RCC 7860 (cell line): ENCODE results near the gene LRRC19.

Experiments
- DNase-seq: peaks from one replicate; pipeline ENCODE4 v3.0.0-alpha.2; 2015; ENCODE audit warnings: low spot score
- FAIRE-seq: peaks from 2 replicates; lab custom pipeline; 2012; peaks lifted over from hg19 to GRCh38; lab: Jason Lieb, UNC

Gene LRRC19, protein sequence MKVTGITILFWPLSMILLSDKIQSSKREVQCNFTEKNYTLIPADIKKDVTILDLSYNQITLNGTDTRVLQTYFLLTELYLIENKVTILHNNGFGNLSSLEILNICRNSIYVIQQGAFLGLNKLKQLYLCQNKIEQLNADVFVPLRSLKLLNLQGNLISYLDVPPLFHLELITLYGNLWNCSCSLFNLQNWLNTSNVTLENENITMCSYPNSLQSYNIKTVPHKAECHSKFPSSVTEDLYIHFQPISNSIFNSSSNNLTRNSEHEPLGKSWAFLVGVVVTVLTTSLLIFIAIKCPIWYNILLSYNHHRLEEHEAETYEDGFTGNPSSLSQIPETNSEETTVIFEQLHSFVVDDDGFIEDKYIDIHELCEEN

GRCh38 chr9:27005491-27005890, at the start of gene LRRC19:
Gene LRRC19 (minus strand): TSS chr9:27005672. CDS start chr9:26999694, 5,978 bp downstream.
- DNase-seq (no peak), FAIRE-seq (no peak)

GRCh38 chr9:27054841-27055240, 49.4 kb upstream of the LRRC19 start:
- no peak for FAIRE-seq
- no peak for DNase-seq

DNA sequence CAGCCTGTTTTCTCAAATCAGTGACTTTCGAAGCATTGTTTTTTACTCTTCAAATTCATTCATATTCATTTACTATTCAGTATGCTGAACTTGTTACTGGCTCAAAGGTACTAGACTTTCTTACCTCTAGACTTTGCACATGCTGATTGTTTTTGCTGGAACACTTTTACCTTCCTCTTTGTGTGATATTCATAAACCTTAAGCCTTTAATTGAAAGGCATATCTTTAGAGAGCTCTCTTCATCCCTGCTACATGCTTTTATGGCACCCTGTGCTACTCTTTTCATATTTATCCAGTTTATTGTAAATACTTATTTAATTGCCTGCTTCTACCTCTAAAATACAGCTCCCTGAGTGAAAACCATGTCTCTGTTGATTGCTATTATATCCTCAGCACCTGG, 48.7 kb upstream of the LRRC19 start:
- DNase-seq (no peak), FAIRE-seq (no peak)

DNA sequence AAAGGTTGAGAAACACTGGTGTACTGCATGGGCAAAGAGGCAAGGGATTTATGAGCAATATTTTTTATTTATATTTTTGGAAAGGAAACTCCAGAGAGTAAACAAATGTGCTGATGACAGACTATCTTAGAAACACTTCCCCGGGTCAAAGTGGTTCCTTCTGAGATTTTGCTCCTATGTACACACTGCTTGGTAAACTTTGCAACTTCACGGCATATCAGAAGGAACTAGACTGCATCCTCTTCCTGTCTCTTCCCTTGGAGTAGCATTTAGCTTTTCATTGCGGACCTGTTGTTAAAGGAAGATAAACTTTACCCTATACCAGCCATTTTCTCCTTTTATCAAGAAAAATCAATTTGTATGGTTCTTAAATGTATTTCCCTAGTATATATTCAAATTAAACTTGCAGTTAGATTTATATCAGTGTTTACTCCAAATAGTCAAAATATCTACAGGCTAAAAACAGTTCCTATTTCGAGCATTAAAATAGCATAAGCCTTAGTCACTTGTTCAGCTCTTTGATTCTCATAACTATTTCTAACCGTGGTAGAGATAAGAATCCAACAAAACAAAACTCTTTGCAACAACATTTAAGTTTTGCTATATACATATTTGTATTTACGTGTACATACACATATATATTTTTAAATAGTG, 48.0 kb upstream of the LRRC19 start:
- FAIRE-seq, result no peak
- DNase-seq, result no peak

- no peak for FAIRE-seq
- DNase-seq, result no peak
Observed at GRCh38 chr9:27047136-27047535, 41.7 kb upstream of the LRRC19 start.

DNA sequence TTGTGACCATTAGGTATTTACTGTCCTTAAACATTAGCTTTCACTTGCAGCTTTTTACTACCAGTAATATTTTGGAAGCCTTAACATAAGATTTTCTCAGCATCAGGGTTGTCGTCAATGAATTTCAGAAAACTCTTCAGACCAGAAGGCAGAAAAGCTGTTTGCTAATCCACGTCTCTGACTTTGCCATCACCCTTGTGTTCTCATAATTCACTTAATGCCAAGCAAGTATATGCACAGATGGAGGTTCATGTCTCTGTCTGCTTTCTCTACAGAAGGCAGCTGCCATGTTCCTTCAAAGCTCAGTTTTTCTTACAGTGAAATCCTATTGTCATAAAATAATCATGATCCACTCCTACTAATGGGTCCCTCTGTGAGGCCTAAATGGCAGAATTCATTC, 37.7 kb upstream of the LRRC19 start:
- FAIRE-seq, result no peak
- no peak for DNase-seq

GRCh38 chr9:27042476-27042875, 37.0 kb upstream of the LRRC19 start:
- FAIRE-seq (no peak), DNase-seq (no peak)

DNA sequence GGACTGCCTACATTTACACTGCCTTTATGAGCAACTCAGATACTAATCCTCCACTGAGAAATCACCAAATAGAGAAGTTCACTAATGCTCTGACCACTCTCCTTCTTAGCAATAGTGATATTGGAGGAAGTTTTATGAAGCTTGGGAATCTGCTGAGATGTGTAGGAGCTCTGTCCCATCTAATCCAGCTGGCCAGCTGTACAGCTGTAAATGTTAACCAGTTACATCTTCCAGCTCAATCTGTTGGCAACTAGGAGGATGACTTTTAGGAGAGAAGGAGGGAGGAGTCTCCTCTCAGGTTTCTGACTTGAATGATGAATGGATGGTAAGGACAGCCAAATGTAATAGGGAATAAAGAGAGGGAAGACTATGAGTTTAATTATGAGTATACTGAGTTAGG, 36.3 kb upstream of the LRRC19 start:
- no peak for FAIRE-seq
- DNase-seq, result no peak

DNA sequence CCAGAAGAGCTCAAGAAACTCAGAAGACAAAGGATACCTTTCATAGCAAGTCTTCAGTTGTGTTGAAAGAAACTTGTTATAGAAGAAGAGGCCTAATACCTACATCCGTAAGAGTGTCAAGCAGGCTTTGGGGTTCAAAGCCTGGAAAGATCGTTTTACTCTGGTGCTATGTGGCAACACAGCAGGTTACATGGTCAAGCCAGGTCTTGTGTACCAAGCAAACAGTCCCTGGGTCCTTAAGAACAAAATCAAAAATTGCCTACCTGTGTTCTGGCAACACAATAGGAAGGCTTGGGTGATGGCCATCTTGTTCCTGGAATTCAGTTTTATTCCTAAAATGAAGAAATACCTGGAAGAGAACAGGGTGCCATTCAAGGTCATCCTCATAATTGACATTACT, 32.0 kb upstream of the LRRC19 start:
- no peak for FAIRE-seq
- no peak for DNase-seq

DNA sequence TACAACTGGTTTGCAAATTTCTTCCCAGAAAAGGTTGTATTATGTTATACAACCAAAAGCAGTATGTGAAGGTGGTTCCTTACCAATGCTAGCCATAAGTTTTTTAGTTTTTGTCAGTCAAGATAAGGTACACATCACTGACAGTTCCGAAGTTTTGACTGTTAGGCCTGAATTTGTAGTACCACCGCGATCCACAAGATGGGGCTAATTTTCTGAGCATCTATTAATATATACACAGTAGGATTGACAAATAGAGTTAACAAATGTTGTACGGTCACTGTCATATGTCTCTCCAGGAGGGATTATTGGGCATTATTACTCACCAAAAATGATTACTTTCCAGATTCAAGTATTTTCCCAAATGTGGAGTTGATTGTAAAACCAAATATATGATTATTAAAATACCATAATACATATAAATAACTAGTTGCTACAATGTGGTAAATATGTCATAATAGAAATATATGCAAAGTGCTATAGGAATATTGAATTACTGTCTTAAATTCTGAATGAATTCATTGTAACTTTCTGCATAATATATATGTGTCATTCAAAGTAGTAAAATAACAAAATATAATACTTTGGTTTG, 28.4 kb upstream of the LRRC19 start:
- FAIRE-seq, result peak; percentile 34
- DNase-seq, result peak; percentile 20

GRCh38 chr9:27029186-27029585, 23.7 kb upstream of the LRRC19 start:
- no peak for DNase-seq
- no peak for FAIRE-seq

- FAIRE-seq (no peak), DNase-seq (no peak)
Observed at GRCh38 chr9:27022920-27023319, 17.4 kb upstream of the LRRC19 start.

GRCh38 chr9:27019589-27019988, 14.1 kb upstream of the LRRC19 start:
- DNase-seq, result no peak
- no peak for FAIRE-seq

GRCh38 chr9:27003426-27004077, 1.9 kb downstream of the LRRC19 start:
- no peak for FAIRE-seq
- no peak for DNase-seq

GRCh38 chr9:26995810-26996209, 9.7 kb downstream of the LRRC19 start:
- FAIRE-seq (no peak), DNase-seq (no peak)

DNA sequence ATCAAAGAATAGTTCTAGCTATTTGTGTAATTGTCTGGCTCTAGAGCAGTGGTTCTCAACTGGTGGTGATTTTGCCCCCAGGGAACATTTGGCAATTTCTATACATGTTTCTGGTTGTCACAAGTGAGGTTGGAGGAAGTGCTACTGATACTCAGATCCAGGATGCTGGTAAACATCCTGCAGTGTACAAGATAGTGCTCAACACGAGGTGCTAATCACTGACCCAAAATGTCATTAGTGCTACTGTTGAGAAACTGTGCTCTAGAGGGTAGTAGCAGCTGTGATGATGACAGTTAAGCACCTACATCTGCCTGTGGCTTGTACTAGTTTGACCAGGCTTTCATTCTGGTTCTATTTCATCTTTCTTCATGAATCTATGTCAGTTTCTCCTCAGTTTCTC, 22.1 kb downstream of the LRRC19 start:
- FAIRE-seq (no peak), DNase-seq (no peak)

- DNase-seq, result no peak
- no peak for FAIRE-seq
Observed at GRCh38 chr9:26975728-26976707, 29.5 kb downstream of the LRRC19 start.

GRCh38 chr9:26974927-26975326, 30.5 kb downstream of the LRRC19 start:
- DNase-seq, result no peak
- FAIRE-seq, result no peak

DNA sequence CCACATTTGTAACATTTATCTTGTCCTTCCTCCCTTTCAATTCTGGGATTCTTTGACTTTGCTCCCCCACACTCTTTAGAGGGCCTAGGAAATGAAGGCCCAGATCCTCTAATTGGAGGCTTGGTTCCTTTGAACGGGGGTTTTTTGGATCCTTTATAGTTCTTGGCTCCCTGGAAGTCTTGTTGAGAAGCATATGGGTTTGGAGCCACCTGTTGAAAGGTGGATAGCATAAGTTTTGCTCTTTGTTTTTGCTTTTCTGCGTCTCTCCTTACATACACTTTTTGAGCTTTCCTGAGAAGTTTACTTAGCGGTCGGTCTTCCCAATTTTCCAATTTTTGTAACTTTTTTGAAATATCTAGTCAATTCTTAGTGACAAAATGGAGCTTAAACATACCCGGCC, 31.5 kb downstream of the LRRC19 start:
- no peak for DNase-seq
- no peak for FAIRE-seq

DNA sequence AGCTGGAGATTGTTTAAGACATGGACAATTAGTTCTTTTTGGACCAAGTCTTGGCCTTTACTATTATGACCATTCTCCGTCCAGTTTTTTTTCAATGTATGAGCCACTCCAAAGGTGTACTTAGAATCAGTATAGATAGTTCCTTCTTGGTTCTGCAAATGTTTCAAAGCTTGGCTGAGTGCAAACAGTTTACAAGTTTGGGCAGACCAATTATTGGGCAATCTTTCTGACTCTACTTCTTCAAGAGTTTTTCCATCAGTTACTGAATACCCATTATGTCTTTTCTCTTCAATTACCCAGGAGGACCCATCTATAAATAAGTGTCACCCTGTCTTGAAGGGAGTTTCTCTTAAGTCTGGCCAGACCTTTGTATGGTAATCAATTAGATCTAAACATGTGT, 33.8 kb downstream of the LRRC19 start:
- FAIRE-seq (no peak), DNase-seq (no peak)

DNA sequence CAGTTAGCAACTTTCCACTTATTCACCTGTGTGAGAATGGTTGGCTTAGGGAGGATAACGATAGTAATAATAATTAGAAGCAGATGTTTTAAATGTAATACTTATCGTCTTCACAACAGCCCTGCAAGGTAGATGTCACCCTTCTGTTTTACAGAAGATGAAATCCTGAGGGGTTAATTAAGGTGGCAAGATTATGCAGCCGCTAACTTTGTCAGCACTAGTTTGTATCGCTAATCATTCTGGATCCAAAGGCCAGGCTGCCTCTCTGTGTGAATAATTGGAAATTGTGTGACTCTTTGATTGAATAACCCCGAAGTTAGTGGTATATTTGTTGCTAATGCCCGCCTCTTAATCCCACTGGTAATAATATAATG, 48.6 kb downstream of the LRRC19 start:
- FAIRE-seq, result no peak
- DNase-seq, result no peak
